B cell (primary cell): ENCODE data around the gene GAL.

ENCODE experiments used
- CTCF ChIP-seq: fragments of 200-600 bp; IDR thresholded peaks from one replicate; pipeline ENCODE4 v1.8.0; 2022; ENCODE audit warnings: antibody characterized with exemption, mild to moderate bottlenecking
- EZH2 ChIP-seq: IDR thresholded peaks from 2 replicates; pipeline ENCODE4 v1.6.1; 2012; ENCODE audit warnings: borderline replicate concordance, low read depth, mild to moderate bottlenecking, moderate library complexity, low read length; ENCODE audit not compliant: insufficient read depth, poor library complexity, severe bottlenecking

GRCh38 chr11:68687311-68687710, 3.0 kb downstream of the GAL start:
- TF ChIP-seq CTCF, result no peak
- no peak for TF ChIP-seq EZH2
